H9 (cell line): Measurements from ENCODE around the gene RBM22. TPM values are rescaled to one million over a fixed set of nuclear protein-coding genes. Genes with fewer than 3 reads are reported as not detected.

Experiments used
- DNase-seq: peaks from one replicate; pipeline ENCODE4 v3.0.0-alpha.2; 2017
- H2AFZ ChIP-seq: one replicate; pipeline ENCODE4 v1.6.1; 2013; ENCODE audit warnings: mild to moderate bottlenecking, low read length, control low read depth, moderate library complexity
- H2AK5ac ChIP-seq: 2 replicates; pipeline ENCODE4 v1.6.1; 2013; ENCODE audit warnings: low read length, control low read depth, mixed read lengths; ENCODE audit not compliant: insufficient read length
- H2BK120ac ChIP-seq: one replicate; pipeline ENCODE4 v1.6.1; 2013; ENCODE audit warnings: low read depth, mild to moderate bottlenecking, low read length, control low read depth, inconsistent platforms; ENCODE audit not compliant: poor library complexity, severe bottlenecking
- H2BK12ac ChIP-seq: 2 replicates; pipeline ENCODE4 v1.6.1; 2013; ENCODE audit warnings: low read length, control low read depth, mixed read lengths, low read depth; ENCODE audit not compliant: insufficient read length
- H2BK15ac ChIP-seq: 2 replicates; pipeline ENCODE4 v1.6.1; 2013; ENCODE audit warnings: low read depth, low read length, control low read depth
- H2BK20ac ChIP-seq: one replicate; pipeline ENCODE4 v1.6.1; 2013; ENCODE audit warnings: low read depth, mild to moderate bottlenecking, low read length, control low read depth, inconsistent platforms; ENCODE audit not compliant: poor library complexity, severe bottlenecking
- H2BK5ac ChIP-seq: 2 replicates; pipeline ENCODE4 v1.6.1; 2013; ENCODE audit warnings: low read length, control low read depth, mixed read lengths; ENCODE audit not compliant: insufficient read length
- H3K14ac ChIP-seq: 2 replicates; pipeline ENCODE4 v1.6.1; 2013; ENCODE audit warnings: low read length, control low read depth; ENCODE audit not compliant: insufficient read depth
- H3K18ac ChIP-seq: 2 replicates; pipeline ENCODE4 v1.6.1; 2013; ENCODE audit warnings: low read depth, mild to moderate bottlenecking, mixed read lengths, low read length, control low read depth; ENCODE audit not compliant: insufficient read length
- H3K23ac ChIP-seq: 2 replicates; pipeline ENCODE4 v1.6.1; 2013; ENCODE audit warnings: low read length, control low read depth, mixed read lengths, low read depth; ENCODE audit not compliant: insufficient read length
- H3K23me2 ChIP-seq: 2 replicates; pipeline ENCODE4 v1.6.1; 2013; ENCODE audit warnings: low read depth, mild to moderate bottlenecking, mixed read lengths, low read length, control low read depth; ENCODE audit not compliant: insufficient read length, poor library complexity, severe bottlenecking
- H3K27ac ChIP-seq: 2 replicates; pipeline ENCODE4 v1.5.1; 2013; ENCODE audit warnings: low read length, control low read depth, mixed read lengths, low read depth; ENCODE audit not compliant: insufficient read length
- H3K27me3 ChIP-seq: 2 replicates; pipeline ENCODE4 v1.6.1; 2013; ENCODE audit warnings: low read length, control low read depth, inconsistent platforms; ENCODE audit not compliant: insufficient read depth
- H3K4ac ChIP-seq: 2 replicates; pipeline ENCODE4 v1.6.1; 2013; ENCODE audit warnings: low read depth, mild to moderate bottlenecking, control low read depth, inconsistent platforms, low read length, moderate library complexity
- H3K4me1 ChIP-seq: 2 replicates; pipeline ENCODE4 v1.6.1; 2013; ENCODE audit warnings: low read length, control low read depth, inconsistent platforms; ENCODE audit not compliant: insufficient read depth
- H3K4me2 ChIP-seq: 2 replicates; pipeline ENCODE4 v1.6.1; 2013; ENCODE audit warnings: low read length, control low read depth, mixed read lengths; ENCODE audit not compliant: insufficient read length, insufficient read depth
- H3K56ac ChIP-seq: 2 replicates; pipeline ENCODE4 v1.6.1; 2013; ENCODE audit warnings: low read depth, mild to moderate bottlenecking, mixed read lengths, low read length, control low read depth; ENCODE audit not compliant: insufficient read length
- H3K79me1 ChIP-seq: 2 replicates; pipeline ENCODE4 v1.6.1; 2013; ENCODE audit warnings: low read depth, mild to moderate bottlenecking, moderate library complexity, low read length, control low read depth, inconsistent platforms; ENCODE audit not compliant: insufficient read depth, poor library complexity, severe bottlenecking
- H3K79me2 ChIP-seq: 2 replicates; pipeline ENCODE4 v1.6.1; 2013; ENCODE audit warnings: low read length, control low read depth, inconsistent platforms; ENCODE audit not compliant: insufficient read depth
- H3K9ac ChIP-seq: 2 replicates; pipeline ENCODE4 v1.6.1; 2013; ENCODE audit warnings: low read length, control low read depth, mixed read lengths; ENCODE audit not compliant: insufficient read length; ENCODE audit errors: extremely low read depth
- H3K9me3 ChIP-seq: one replicate; pipeline ENCODE4 v1.6.1; 2013; ENCODE audit warnings: low read depth, low read length, inconsistent platforms; ENCODE audit not compliant: control insufficient read depth
- H3T11ph ChIP-seq: one replicate; pipeline ENCODE4 v1.6.1; 2013; ENCODE audit warnings: mild to moderate bottlenecking, low read length, control low read depth, inconsistent platforms
- H4K20me1 ChIP-seq: one replicate; pipeline ENCODE4 v1.6.1; 2013; ENCODE audit not compliant: control insufficient read depth, insufficient read length, insufficient read depth
- H4K5ac ChIP-seq: 2 replicates; pipeline ENCODE4 v1.6.1; 2013; ENCODE audit warnings: low read depth, mild to moderate bottlenecking, mixed read lengths, low read length, control low read depth; ENCODE audit not compliant: insufficient read length
- H4K8ac ChIP-seq: replicated peaks from 2 replicates; pipeline ENCODE4 v1.6.1; 2013; ENCODE audit warnings: low read length, control low read depth, mixed read lengths, low read depth; ENCODE audit not compliant: insufficient read length
- H4K91ac ChIP-seq: 2 replicates; pipeline ENCODE4 v1.6.1; 2013; ENCODE audit warnings: low read depth, mild to moderate bottlenecking, moderate library complexity, mixed read lengths, low read length, control low read depth; ENCODE audit not compliant: insufficient read length
- H3K27ac Mint-ChIP-seq, 3 experiments: 2 replicates in 2 of 3; 3 replicates in 1 of 3; pipeline ENCODE4 v1.8.0; 2020 to 2021; ENCODE audit warnings: mixed read lengths in 3 of 3, mild to moderate bottlenecking in 1 of 3, moderate library complexity in 1 of 3
- H3K27me3 Mint-ChIP-seq: 2 replicates; pipeline ENCODE4 v1.8.0; 2021; ENCODE audit warnings: low read depth, mild to moderate bottlenecking, moderate library complexity, mixed read lengths
- H3K36me3 Mint-ChIP-seq, 3 experiments: 2 replicates in 2 of 3; 3 replicates in 1 of 3; pipeline ENCODE4 v1.8.0; 2020 to 2021; ENCODE audit warnings: low read depth in 3 of 3, mixed read lengths in 3 of 3; ENCODE audit not compliant: insufficient read depth in 1 of 3
- H3K4me1 Mint-ChIP-seq, 2 experiments: 2 replicates each; pipeline ENCODE4 v1.8.0; 2020; ENCODE audit warnings: mixed read lengths in 2 of 2
- H3K4me3 Mint-ChIP-seq, 2 experiments: 2 replicates in 1 of 2; 3 replicates in 1 of 2; pipeline ENCODE4 v1.8.0; 2020 to 2021; ENCODE audit warnings: mild to moderate bottlenecking in 2 of 2, mixed read lengths in 2 of 2, moderate library complexity in 1 of 2
- H3K9me3 Mint-ChIP-seq, 2 experiments: 2 replicates in 1 of 2; 3 replicates in 1 of 2; pipeline ENCODE4 v1.8.0; 2020; ENCODE audit warnings: mild to moderate bottlenecking in 2 of 2, mixed read lengths in 2 of 2, moderate library complexity in 1 of 2
- WGBS: extraction: QIAGEN DNeasy Blood & Tissue Kit; methylation state at CpG from one replicate; pipeline ENCODE4 v1.1.7; 2013; ENCODE audit warnings: missing lambda C conversion rate, low lambda C conversion rate, mixed read lengths; ENCODE audit not compliant: insufficient read length; ENCODE audit errors: extremely low coverage; 5-methylcytosine and 5-hydroxymethylcytosine counted together
- total RNA-seq: library from RNA; stranded (reverse); gene quantifications from 2 replicates; pipeline ENCODE4 v1.2.1, GENCODE V29; 2021
- TF ChIP-seq, protein P1 (sequence below): fragments of 200-600 bp; sonication (generic); conservative IDR thresholded peaks from 3 replicates; pipeline ENCODE4 v1.8.0; 2021; ENCODE audit warnings: antibody characterized with exemption, mild to moderate bottlenecking

The RBM22 gene
- total RNA-seq, 1 experiment from 2014 or later, result 47.0 TPM

DNA sequence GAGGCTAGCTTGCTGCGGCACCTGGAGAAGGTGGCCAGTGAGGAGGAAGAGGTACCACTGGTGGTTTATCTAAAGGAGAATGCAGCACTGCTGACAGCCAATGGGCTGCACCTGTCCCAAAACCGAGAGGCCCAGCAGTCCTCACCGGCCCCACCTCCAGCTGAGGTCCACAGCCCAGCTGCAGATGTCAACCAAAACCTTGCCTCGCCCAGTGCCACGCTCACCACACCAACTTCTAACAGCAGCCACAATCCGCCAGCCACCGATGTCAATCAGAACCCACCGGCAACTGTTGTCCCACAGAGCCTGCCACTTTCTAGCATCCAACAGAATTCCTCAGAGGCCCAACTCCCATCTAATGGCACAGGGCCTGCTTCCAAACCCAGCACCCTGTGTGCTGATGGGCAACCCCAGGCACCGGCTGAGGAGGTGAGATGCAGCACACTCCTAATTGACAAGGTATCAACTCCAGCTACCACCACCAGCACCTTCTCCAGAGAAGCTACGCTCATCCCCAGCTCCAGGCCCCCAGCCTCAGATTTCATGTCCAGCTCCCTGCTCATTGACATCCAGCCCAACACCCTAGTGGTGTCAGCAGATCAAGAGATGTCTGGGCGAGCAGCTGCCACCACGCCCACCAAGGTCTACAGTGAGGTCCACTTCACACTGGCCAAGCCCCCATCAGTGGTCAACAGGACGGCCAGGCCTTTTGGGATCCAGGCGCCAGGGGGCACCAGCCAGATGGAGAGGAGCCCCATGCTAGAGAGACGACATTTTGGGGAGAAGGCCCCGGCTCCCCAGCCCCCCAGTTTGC is 52.4 kb downstream of the RBM22 start:
- H2AK5ac ChIP-seq, result no peak overlapping the region
- no peaks in the 10 kb centered on the region for H3K27me3 ChIP-seq
- no peak overlapping the region for H3K27ac ChIP-seq
- H3K23ac ChIP-seq, result no peak overlapping the region
- no peak overlapping the region for H4K5ac ChIP-seq
- no peak for DNase-seq
- H2AFZ ChIP-seq, result no peak overlapping the region
- no peaks in the 10 kb centered on the region for H3K23me2 ChIP-seq
- no peak overlapping the region for H3K4ac ChIP-seq
- TF ChIP-seq, protein P1, sequence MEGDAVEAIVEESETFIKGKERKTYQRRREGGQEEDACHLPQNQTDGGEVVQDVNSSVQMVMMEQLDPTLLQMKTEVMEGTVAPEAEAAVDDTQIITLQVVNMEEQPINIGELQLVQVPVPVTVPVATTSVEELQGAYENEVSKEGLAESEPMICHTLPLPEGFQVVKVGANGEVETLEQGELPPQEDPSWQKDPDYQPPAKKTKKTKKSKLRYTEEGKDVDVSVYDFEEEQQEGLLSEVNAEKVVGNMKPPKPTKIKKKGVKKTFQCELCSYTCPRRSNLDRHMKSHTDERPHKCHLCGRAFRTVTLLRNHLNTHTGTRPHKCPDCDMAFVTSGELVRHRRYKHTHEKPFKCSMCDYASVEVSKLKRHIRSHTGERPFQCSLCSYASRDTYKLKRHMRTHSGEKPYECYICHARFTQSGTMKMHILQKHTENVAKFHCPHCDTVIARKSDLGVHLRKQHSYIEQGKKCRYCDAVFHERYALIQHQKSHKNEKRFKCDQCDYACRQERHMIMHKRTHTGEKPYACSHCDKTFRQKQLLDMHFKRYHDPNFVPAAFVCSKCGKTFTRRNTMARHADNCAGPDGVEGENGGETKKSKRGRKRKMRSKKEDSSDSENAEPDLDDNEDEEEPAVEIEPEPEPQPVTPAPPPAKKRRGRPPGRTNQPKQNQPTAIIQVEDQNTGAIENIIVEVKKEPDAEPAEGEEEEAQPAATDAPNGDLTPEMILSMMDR, result no peak
- Mint-ChIP-seq H3K27ac (peak overlapping the region in 1 of 3 experiments; percentile 56; a peak in 1 of 7 replicates), H3K27me3 (no peaks in the 10 kb centered on the region; the same call in 1 of the 2 replicates), H3K36me3 (no peaks in the 10 kb centered on the region), H3K4me1 (peaks cover 37 to 49% of the 10 kb centered on the region in 2 experiments), H3K9me3 (no peaks in the 10 kb centered on the region), H3K4me3 (no peak overlapping the region)
- H2BK5ac ChIP-seq, result no peak overlapping the region
- no peak overlapping the region for H3K56ac ChIP-seq
- no peak overlapping the region for H4K8ac ChIP-seq
- H2BK12ac ChIP-seq, result no peak overlapping the region
- no peaks in the 10 kb centered on the region for H4K20me1 ChIP-seq
- H3K14ac ChIP-seq, result no peak overlapping the region
- H3K9ac ChIP-seq, result no peak overlapping the region
- no peak overlapping the region for H3T11ph ChIP-seq
- H4K91ac ChIP-seq, result no peak overlapping the region
- H2BK15ac ChIP-seq, result no peak overlapping the region
- H3K18ac ChIP-seq, result no peak overlapping the region
- H2BK120ac ChIP-seq, result no peak overlapping the region
- no peaks in the 10 kb centered on the region for H3K9me3 ChIP-seq
- H2BK20ac ChIP-seq, result no peak overlapping the region
- no peaks in the 10 kb centered on the region for H3K79me1 ChIP-seq
- H3K4me2 ChIP-seq, result no peak overlapping the region
- no CpG with 5 or more reads among the region's 16 CpGs for WGBS
- H3K79me2 ChIP-seq, result no peaks in the 10 kb centered on the region
- H3K4me1 ChIP-seq, result peaks cover 2% of the 10 kb centered on the region; the same call in 1 of the 2 replicates
